CD1c-positive myeloid dendritic cell (primary cell): Measurements from ENCODE around the gene DYNLT5.
"Not testable (repeated sequence)": the region's sequence is repeated elsewhere in the genome, so short reads cannot be mapped to it uniquely, and the experiment has no call there.

Experiments
- DNase-seq: peaks from one replicate; pipeline ENCODE4 v3.0.0-alpha.2; 2016; ENCODE audit errors: extremely low spot score

The DYNLT5 gene

GRCh38 chr1:66788231-66788939, 36.1 kb downstream of the DYNLT5 start:
- DNase-seq: peak; percentile 14

GRCh38 chr1:66791621-66792610, 39.7 kb downstream of the DYNLT5 start:
- DNase-seq: no peak

- DNase-seq: not testable (repeated sequence)
Measured at GRCh38 chr1:66795839-66796238, 43.6 kb downstream of the DYNLT5 start.

GRCh38 chr1:66809245-66809644, 57.0 kb downstream of the DYNLT5 start:
- DNase-seq: no peak

- no peak for DNase-seq
Measured at GRCh38 chr1:66809736-66810326, 57.6 kb downstream of the DYNLT5 start.

GRCh38 chr1:66824771-66825170, 72.5 kb downstream of the DYNLT5 start:
- no peak for DNase-seq
